HG03045 (cell line): Measurements from ENCODE around the gene SNORC.

ENCODE experiments used
- ATAC-seq: cut with Tn5 transposase; IDR thresholded peaks from one replicate; pipeline ENCODE4 v1.9.1; 2021; ENCODE audit warnings: mild to moderate bottlenecking, moderate library complexity; ENCODE audit not compliant: unreplicated experiment

Gene SNORC

GRCh38 chr2:232925153-232925820 is 55.2 kb downstream of the SNORC start:
- ATAC-seq = no peak

DNA sequence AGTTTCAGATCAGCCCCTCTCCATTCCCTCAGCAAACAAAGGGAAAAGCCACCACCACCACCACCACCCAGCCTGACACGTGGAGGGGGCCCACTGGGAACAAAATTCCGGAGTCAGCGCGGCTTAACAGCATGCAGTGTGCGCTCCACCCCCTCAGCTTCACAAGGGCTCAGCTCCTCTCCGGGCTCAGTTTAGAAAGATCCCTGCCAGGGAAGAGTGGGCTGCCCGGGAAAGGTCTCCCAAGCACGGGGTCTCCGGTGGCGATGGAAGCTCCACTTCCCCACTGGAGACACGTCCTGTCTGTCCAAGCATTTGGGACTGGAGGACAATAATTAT is 55.7 kb downstream of the SNORC start:
- no peak for ATAC-seq

GRCh38 chr2:232926431-232926939 is 56.4 kb downstream of the SNORC start:
- no peak for ATAC-seq

- no peak for ATAC-seq
These were observed 57.1 kb downstream of the SNORC start for GRCh38 chr2:232927032-232927792.

GRCh38 chr2:232927793-232928550 is 57.9 kb downstream of the SNORC start:
- ATAC-seq = no peak
